ENCODE results near the gene WNT8B. TPM values are rescaled to one million over a fixed set of nuclear protein-coding genes. Genes with fewer than 3 reads are reported as not detected.

The WNT8B gene
- total and polyA plus RNA-seq, 12 donors = 0.03 to 0.97 (median 0.53) TPM; not detected in 5

- Histone ChIP-seq H3K27me3 (no peaks in the 10 kb centered on the region), H3K36me3 (replicated peaks in 1 of 2) (no peaks in the 10 kb centered on the region), H3K4me1 (replicated peaks in 1 of 2) (no peaks in the 10 kb centered on the region), H3K9me3 (replicated peaks in 1 of 3) (no peaks in the 10 kb centered on the region), H3K27ac (no peak overlapping the region), H3K4me3 (no peak overlapping the region)
- intact Hi-C loops (cut with DNase I) = no loop called here
- TF ChIP-seq POLR2A (IDR thresholded peaks at IDR 0.05) = no peak
- DNase-seq = no peak
These were observed 6.2 kb downstream of the WNT8B start for GRCh38 chr10:100468978-100469377.

DNA sequence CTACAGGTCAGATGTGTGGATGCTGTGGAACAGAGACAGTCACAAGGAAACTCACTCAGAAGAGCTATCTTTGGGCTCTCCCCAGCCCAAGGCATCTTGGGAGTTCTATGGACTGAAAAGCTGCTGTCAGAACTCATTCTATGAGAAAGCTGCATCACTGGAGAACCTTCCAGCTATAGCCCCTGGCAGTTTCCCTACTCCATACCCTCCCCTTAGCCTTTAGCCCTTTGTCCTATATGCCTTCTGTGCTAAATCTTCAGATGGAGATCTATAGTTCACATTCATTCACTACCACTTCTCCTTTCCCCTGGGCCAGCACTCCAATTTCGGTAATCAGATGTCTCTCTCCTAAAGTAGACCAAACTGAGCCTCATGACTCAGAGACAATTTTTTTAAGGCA, 6.9 kb downstream of the WNT8B start:
- intact Hi-C loops (cut with DNase I) = no loop called here

GRCh38 chr10:100470367-100470766, 7.6 kb downstream of the WNT8B start:
- Histone ChIP-seq H3K4me3 (no peak overlapping the region), H3K36me3 (replicated peaks in 1 of 2) (no peaks in the 10 kb centered on the region), H3K27ac (no peak overlapping the region), H3K4me1 (replicated peaks in 1 of 2) (no peaks in the 10 kb centered on the region), H3K27me3 (no peaks in the 10 kb centered on the region), H3K9me3 (replicated peaks in 1 of 3) (no peaks in the 10 kb centered on the region)
- TF ChIP-seq POLR2A (IDR thresholded peaks at IDR 0.05) (no peak), CTCF (IDR thresholded peaks at IDR 0.05) (no peak)
- no peak for DNase-seq
- intact Hi-C loops (cut with DNase I) = no loop called here
- 82 to 87% (median 83%) methylated on average over 3 of the region's 3 CpGs for WGBS, 4 donors

More for the DNA sequence above, 6.9 kb downstream of the WNT8B start:
- TF ChIP-seq POLR2A (IDR thresholded peaks at IDR 0.05) = no peak
- no peak for TF ChIP-seq CTCF (IDR thresholded peaks at IDR 0.05)
- Histone ChIP-seq H3K27me3 (no peaks in the 10 kb centered on the region), H3K9me3 (replicated peaks in 1 of 3) (no peaks in the 10 kb centered on the region), H3K27ac (no peak overlapping the region), H3K4me3 (no peak overlapping the region), H3K36me3 (replicated peaks in 1 of 2) (no peaks in the 10 kb centered on the region), H3K4me1 (replicated peaks in 1 of 2) (no peaks in the 10 kb centered on the region)
- 71 to 82% (median 80%) methylated on average over 1 of the region's 1 CpG for WGBS, 4 donors
- no peak for DNase-seq

DNA sequence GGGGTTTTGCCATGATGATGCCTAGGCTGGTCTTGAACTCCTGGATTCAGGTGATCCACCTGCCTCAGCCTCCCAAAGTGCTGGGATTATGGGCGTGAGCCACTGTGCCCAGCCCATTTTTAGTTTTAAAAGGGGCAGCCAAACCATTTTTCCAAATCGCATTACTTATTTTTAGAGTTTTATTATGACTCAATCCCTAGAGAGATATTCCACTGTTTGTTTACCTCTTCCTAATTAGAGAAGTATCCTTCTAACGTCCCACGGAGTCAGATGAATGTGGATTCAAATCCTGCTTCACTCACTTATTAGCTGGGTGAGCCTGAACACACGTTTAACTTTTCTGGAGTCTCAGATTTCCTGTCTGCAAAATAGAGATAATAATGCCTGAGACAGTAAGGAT, 15.2 kb downstream of the WNT8B start:
- TF ChIP-seq POLR2A (IDR thresholded peaks at IDR 0.05) (no peak), CTCF (IDR thresholded peaks at IDR 0.05) (no peak)
- peaks cover 22% of the 10 kb centered on the region for H3K27me3 ChIP-seq
- H3K9me3 ChIP-seq (replicated peaks in 1 of 3) = no peaks in the 10 kb centered on the region
- WGBS, 4 donors = 24 to 37% (median 32%) methylated on average over 5 of the region's 5 CpGs
- peaks cover 8 to 13% of the 10 kb centered on the region in 2 donors for H3K4me1 ChIP-seq (replicated peaks in 1 of 2)
- H3K4me3 ChIP-seq = no peak overlapping the region
- DNase-seq = no peak
- intact Hi-C loops (cut with DNase I) = no loop called here
- H3K36me3 ChIP-seq (replicated peaks in 1 of 2) = no peaks in the 10 kb centered on the region
- no peak overlapping the region for H3K27ac ChIP-seq

- Histone ChIP-seq H3K36me3 (replicated peaks in 1 of 2) (no peaks in the 10 kb centered on the region), H3K4me3 (no peak overlapping the region), H3K27ac (no peak overlapping the region), H3K4me1 (replicated peaks in 1 of 2) (peaks cover 8 to 13% of the 10 kb centered on the region in 2 donors), H3K9me3 (replicated peaks in 1 of 3) (no peaks in the 10 kb centered on the region), H3K27me3 (peaks cover 22% of the 10 kb centered on the region)
- intact Hi-C loops (cut with DNase I) = no loop called here
- no peak for DNase-seq
- 20 to 29% (median 25%) methylated on average over 4 of the region's 4 CpGs for WGBS, 4 donors
- no peak for TF ChIP-seq POLR2A (IDR thresholded peaks at IDR 0.05)
- TF ChIP-seq CTCF (IDR thresholded peaks at IDR 0.05) = no peak
These were observed 16.2 kb downstream of the WNT8B start for GRCh38 chr10:100479037-100479436.
